PC-3 (cell line): ENCODE data around the gene UFD1.

Experiments used
- EZH2 ChIP-seq: fragments of 300-600 bp; sonication (generic); IDR thresholded peaks from one replicate; pipeline ENCODE4 v1.6.1; 2017; ENCODE audit warnings: antibody characterized with exemption, mild to moderate bottlenecking, low read length; ENCODE audit not compliant: unreplicated experiment
- TF ChIP-seq, protein P1 (sequence below): fragments of 300-600 bp; sonication (generic); conservative IDR thresholded peaks from 2 replicates; pipeline ENCODE4 v1.5.1; 2017; ENCODE audit warnings: antibody characterized with exemption, low read depth, mild to moderate bottlenecking, low read length

DNA sequence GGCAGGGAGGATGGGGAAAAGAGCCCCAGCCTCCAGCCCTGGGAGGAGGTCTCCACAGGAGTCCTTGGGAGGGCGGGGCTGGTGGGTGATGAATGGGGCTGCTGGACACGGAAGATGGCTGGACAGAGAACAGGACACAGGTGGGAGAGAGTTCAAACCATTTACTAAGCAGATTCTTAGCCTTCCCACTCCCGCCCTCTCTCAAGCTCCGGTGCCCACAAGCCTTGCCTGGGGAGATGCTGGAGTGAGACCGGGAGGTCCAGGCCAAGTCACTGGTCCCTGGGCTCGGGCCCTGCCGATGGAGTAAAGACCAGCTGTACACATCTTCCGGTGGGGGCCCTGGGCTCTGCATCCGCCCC lies 43.9 kb upstream of the UFD1 start:
- TF ChIP-seq, protein P1, sequence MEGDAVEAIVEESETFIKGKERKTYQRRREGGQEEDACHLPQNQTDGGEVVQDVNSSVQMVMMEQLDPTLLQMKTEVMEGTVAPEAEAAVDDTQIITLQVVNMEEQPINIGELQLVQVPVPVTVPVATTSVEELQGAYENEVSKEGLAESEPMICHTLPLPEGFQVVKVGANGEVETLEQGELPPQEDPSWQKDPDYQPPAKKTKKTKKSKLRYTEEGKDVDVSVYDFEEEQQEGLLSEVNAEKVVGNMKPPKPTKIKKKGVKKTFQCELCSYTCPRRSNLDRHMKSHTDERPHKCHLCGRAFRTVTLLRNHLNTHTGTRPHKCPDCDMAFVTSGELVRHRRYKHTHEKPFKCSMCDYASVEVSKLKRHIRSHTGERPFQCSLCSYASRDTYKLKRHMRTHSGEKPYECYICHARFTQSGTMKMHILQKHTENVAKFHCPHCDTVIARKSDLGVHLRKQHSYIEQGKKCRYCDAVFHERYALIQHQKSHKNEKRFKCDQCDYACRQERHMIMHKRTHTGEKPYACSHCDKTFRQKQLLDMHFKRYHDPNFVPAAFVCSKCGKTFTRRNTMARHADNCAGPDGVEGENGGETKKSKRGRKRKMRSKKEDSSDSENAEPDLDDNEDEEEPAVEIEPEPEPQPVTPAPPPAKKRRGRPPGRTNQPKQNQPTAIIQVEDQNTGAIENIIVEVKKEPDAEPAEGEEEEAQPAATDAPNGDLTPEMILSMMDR = no peak
- TF ChIP-seq EZH2 = no peak
